Hepatocyte (in vitro differentiated cells): Measurements from ENCODE around the gene ASPM.

ENCODE experiments used
- EZH2phosphoT487 ChIP-seq: fragments of 200-600 bp; sonication (generic); IDR thresholded peaks from one replicate; pipeline ENCODE4 v1.6.1; 2018; ENCODE audit warnings: antibody characterized with exemption, mild to moderate bottlenecking, low read depth, moderate library complexity; ENCODE audit not compliant: unreplicated experiment, severe bottlenecking
- TF ChIP-seq, protein P1 (sequence below): fragments of 200-600 bp; sonication (generic); IDR thresholded peaks from 2 replicates; pipeline ENCODE4 v1.5.1; 2016; ENCODE audit warnings: antibody characterized with exemption, mild to moderate bottlenecking; ENCODE audit not compliant: poor library complexity

DNA sequence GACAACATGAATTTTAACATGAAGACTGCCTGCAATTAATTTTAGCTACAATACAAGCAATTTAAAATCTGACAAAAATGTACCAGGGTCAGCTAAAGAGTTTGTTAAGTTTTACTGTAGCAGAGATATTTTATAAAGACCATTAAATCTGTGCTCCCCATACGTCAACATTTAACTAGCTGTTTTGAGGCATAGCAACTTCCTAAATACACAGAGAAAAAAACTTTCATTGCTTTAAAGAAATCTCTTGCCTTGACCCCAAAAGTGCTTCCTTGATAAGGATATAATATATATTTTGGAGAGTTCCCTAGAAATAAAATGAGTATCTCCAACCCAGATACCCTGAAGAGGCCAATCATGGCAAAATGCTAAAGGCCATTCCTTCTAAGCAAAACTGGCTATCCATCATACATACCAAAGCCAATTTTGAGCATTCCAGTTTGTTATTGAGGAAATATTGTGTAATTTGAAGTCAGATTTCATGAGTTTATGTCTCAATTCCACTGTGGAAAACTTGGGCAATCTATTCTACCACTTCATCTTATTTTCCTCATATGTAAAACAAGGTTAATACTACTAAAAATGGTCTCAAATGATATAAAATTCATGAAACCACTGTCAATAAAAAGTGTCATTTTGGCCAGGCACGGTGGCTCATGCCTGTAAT lies 19.1 kb downstream of the ASPM start:
- TF ChIP-seq, protein P1, sequence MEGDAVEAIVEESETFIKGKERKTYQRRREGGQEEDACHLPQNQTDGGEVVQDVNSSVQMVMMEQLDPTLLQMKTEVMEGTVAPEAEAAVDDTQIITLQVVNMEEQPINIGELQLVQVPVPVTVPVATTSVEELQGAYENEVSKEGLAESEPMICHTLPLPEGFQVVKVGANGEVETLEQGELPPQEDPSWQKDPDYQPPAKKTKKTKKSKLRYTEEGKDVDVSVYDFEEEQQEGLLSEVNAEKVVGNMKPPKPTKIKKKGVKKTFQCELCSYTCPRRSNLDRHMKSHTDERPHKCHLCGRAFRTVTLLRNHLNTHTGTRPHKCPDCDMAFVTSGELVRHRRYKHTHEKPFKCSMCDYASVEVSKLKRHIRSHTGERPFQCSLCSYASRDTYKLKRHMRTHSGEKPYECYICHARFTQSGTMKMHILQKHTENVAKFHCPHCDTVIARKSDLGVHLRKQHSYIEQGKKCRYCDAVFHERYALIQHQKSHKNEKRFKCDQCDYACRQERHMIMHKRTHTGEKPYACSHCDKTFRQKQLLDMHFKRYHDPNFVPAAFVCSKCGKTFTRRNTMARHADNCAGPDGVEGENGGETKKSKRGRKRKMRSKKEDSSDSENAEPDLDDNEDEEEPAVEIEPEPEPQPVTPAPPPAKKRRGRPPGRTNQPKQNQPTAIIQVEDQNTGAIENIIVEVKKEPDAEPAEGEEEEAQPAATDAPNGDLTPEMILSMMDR: no peak
- no peak for TF ChIP-seq EZH2phosphoT487
